GM21390 (cell line): ENCODE results near the gene ABAT.

Experiments used
- ATAC-seq: cut with Tn5 transposase; IDR thresholded peaks from one replicate; pipeline ENCODE4 v1.9.1; 2021; ENCODE audit not compliant: unreplicated experiment

Gene ABAT

GRCh38 chr16:8674413-8675022, at the start of gene ABAT:
Gene ABAT, plus strand, starts transcription at chr16:8674617. Its CDS starts 61,123 bp downstream, at chr16:8735740.
- ATAC-seq: peak; percentile 99

- ATAC-seq: no peak
These were observed 48.8 kb upstream of the ABAT start for GRCh38 chr16:8625491-8626087.

GRCh38 chr16:8626946-8627345, 47.5 kb upstream of the ABAT start:
- ATAC-seq: no peak

- ATAC-seq: no peak
These were observed 47.0 kb upstream of the ABAT start for GRCh38 chr16:8627456-8627855.

GRCh38 chr16:8628981-8629725, 45.3 kb upstream of the ABAT start:
- no peak for ATAC-seq

- ATAC-seq: no peak
These were observed 44.0 kb upstream of the ABAT start for GRCh38 chr16:8630255-8630953.

- no peak for ATAC-seq
These were observed 43.0 kb upstream of the ABAT start for GRCh38 chr16:8631373-8631772.

- ATAC-seq: no peak
These were observed 42.5 kb upstream of the ABAT start for GRCh38 chr16:8631818-8632465.

- ATAC-seq: no peak
These were observed 41.7 kb upstream of the ABAT start for GRCh38 chr16:8632675-8633182.

- no peak for ATAC-seq
These were observed 39.3 kb upstream of the ABAT start for GRCh38 chr16:8634991-8635736.

- ATAC-seq: no peak
These were observed 34.7 kb upstream of the ABAT start for GRCh38 chr16:8639694-8640093.

GRCh38 chr16:8641671-8642070, 32.7 kb upstream of the ABAT start:
- no peak for ATAC-seq

GRCh38 chr16:8642146-8642545, 32.3 kb upstream of the ABAT start:
- ATAC-seq: no peak

GRCh38 chr16:8644211-8645140, 29.9 kb upstream of the ABAT start:
- ATAC-seq: no peak

- ATAC-seq: no peak
These were observed 29.3 kb upstream of the ABAT start for GRCh38 chr16:8645141-8645521.

GRCh38 chr16:8645831-8646230, 28.6 kb upstream of the ABAT start:
- ATAC-seq: no peak

GRCh38 chr16:8646326-8647053, 27.9 kb upstream of the ABAT start:
- no peak for ATAC-seq

- no peak for ATAC-seq
These were observed 26.6 kb upstream of the ABAT start for GRCh38 chr16:8647721-8648318.
